SH-SY5Y (cell line): ENCODE data around the gene CAMLG.

Experiments used
- GATA2 ChIP-seq: IDR thresholded peaks from 2 replicates; pipeline ENCODE4 v1.6.1; 2011; ENCODE audit warnings: mild to moderate bottlenecking, low read depth, low read length
- GATA3 ChIP-seq: IDR thresholded peaks from 2 replicates; pipeline ENCODE4 v1.6.1; 2011; ENCODE audit warnings: low read depth, mild to moderate bottlenecking, low read length, moderate library complexity

GRCh38 chr5:134794082-134794481 lies 55.7 kb downstream of the CAMLG start:
- TF ChIP-seq GATA2 (no peak), GATA3 (no peak)
